ENCODE data around the gene SLC25A29. TPM values are rescaled to one million over a fixed set of nuclear protein-coding genes. Genes with fewer than 3 reads are reported as not detected.

SLC25A29 gene
- total RNA-seq, 1 donor from 2014 or later: 58.9 TPM

DNA sequence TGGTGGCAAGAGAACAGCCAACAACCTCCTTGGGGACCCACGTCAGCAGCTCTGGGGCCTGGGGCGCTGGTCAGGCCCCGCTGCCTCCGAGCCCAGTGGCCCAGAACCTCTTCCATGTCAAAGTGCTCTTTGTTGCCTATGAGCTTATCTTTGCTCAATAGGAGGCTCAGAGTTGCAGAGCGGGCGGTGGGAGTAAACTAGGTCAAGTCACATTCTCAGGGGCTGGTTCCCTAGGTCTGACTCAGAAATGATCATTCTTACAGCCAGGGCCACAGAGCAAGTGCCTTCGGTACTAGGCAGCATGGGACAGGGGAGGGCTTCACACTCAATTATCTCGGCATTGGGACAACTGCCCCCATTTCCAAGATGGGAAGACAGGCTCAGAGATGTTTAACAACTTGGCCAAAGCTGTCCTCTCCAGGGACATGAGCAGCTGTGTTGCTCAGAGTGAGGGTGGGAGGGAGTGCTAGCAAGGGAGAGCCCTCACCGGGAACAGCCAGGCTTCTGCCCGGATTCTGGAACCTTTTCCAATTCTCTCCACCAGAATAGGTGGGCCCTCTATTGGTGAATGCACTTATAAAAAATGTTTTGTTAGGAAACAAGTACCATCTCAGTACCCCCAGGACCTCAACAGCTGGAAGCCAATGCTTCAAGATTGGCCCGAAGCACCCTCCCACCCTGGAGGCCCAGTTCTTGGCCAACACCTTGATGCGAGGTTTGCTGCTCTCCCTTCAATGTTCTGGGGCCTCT lies 11.9 kb downstream of the SLC25A29 start:
- Histone ChIP-seq H3K27me3 (no peaks in the 10 kb centered on the region), H3K9me3 (no peaks in the 10 kb centered on the region), H3K36me3 (peaks cover 0 to 8% of the 10 kb centered on the region in 2 donors), H3K4me1 (peaks cover 26% of the 10 kb centered on the region), H3K27ac (no peak overlapping the region), H3K4me3 (no peak overlapping the region)
- no peak for DNase-seq (ENCODE audit: extremely low spot score in 2 of 2)
- TF ChIP-seq POLR2A (IDR thresholded peaks at IDR 0.05) (no peak), POLR2AphosphoS5 (IDR thresholded peaks at IDR 0.05; ENCODE audit: insufficient read depth in 1 of 2, low read depth in 1 of 2) (no peak)
- TF ChIP-seq, protein P1, sequence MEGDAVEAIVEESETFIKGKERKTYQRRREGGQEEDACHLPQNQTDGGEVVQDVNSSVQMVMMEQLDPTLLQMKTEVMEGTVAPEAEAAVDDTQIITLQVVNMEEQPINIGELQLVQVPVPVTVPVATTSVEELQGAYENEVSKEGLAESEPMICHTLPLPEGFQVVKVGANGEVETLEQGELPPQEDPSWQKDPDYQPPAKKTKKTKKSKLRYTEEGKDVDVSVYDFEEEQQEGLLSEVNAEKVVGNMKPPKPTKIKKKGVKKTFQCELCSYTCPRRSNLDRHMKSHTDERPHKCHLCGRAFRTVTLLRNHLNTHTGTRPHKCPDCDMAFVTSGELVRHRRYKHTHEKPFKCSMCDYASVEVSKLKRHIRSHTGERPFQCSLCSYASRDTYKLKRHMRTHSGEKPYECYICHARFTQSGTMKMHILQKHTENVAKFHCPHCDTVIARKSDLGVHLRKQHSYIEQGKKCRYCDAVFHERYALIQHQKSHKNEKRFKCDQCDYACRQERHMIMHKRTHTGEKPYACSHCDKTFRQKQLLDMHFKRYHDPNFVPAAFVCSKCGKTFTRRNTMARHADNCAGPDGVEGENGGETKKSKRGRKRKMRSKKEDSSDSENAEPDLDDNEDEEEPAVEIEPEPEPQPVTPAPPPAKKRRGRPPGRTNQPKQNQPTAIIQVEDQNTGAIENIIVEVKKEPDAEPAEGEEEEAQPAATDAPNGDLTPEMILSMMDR (IDR thresholded peaks at IDR 0.05): no peak
- intact Hi-C loops (cut with DNase I): no loop called here

- TF ChIP-seq POLR2A (IDR thresholded peaks at IDR 0.05) (no peak), POLR2AphosphoS5 (IDR thresholded peaks at IDR 0.05; ENCODE audit: insufficient read depth in 1 of 2, low read depth in 1 of 2) (no peak)
- TF ChIP-seq, protein P1 (IDR thresholded peaks at IDR 0.05): no peak
- no peak overlapping the region for H3K27ac ChIP-seq
- no peaks in the 10 kb centered on the region for H3K27me3 ChIP-seq
- intact Hi-C loops (cut with DNase I): no loop called here
- H3K4me3 ChIP-seq: no peak overlapping the region
- no peak for DNase-seq (ENCODE audit: extremely low spot score in 2 of 2)
- H3K9me3 ChIP-seq: no peaks in the 10 kb centered on the region
- H3K4me1 ChIP-seq: peaks cover 25% of the 10 kb centered on the region
- H3K36me3 ChIP-seq: peaks cover 0 to 8% of the 10 kb centered on the region in 2 donors
These were observed 12.6 kb downstream of the SLC25A29 start for GRCh38 chr14:100293497-100294212.

- no peaks in the 10 kb centered on the region for H3K27me3 ChIP-seq
- intact Hi-C loops (cut with DNase I): no loop called here
- TF ChIP-seq, protein P1 (IDR thresholded peaks at IDR 0.05): no peak
- TF ChIP-seq POLR2AphosphoS5 (IDR thresholded peaks at IDR 0.05; ENCODE audit: insufficient read depth in 1 of 2, low read depth in 1 of 2) (no peak), POLR2A (IDR thresholded peaks at IDR 0.05) (no peak)
- H3K27ac ChIP-seq: no peak overlapping the region
- H3K4me1 ChIP-seq: peaks cover 18% of the 10 kb centered on the region
- H3K4me3 ChIP-seq: no peak overlapping the region
- peaks cover 0 to 8% of the 10 kb centered on the region in 2 donors for H3K36me3 ChIP-seq
- DNase-seq (ENCODE audit: extremely low spot score in 2 of 2): no peak
- H3K9me3 ChIP-seq: no peaks in the 10 kb centered on the region
These were observed 13.3 kb downstream of the SLC25A29 start for GRCh38 chr14:100292776-100293461.

DNA sequence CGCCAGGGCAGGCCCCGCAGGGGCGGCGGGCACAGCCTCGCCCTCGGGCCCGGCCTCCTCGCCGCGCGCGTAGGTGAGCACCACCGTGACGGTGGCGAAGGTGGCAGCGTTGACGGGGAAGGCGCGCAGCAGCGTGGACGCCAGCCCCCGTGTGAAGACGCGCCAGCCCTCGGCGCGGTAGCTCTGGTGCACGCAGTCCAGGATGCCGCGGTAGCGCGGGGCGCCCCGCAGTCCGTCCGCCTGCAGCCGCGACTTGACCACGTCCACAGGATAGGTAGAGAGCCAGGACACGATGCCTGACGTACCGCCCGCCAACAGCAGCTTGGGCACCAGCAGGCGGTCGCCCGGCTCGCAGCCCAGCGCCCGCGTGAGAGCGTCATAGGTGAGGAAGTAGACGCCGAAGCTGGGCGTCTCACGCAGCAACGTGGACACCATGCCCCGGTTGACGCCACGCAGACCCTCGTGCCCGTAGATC lies 13.9 kb downstream of the SLC25A29 start:
- intact Hi-C loops (cut with DNase I): no loop called here
- Histone ChIP-seq H3K4me1 (peaks cover 12% of the 10 kb centered on the region), H3K27me3 (no peaks in the 10 kb centered on the region), H3K4me3 (no peak overlapping the region), H3K9me3 (no peaks in the 10 kb centered on the region), H3K36me3 (peaks cover 0 to 8% of the 10 kb centered on the region in 2 donors), H3K27ac (no peak overlapping the region)
- DNase-seq (ENCODE audit: extremely low spot score in 2 of 2): no peak
- TF ChIP-seq POLR2A (IDR thresholded peaks at IDR 0.05): no peak
- TF ChIP-seq POLR2AphosphoS5 (IDR thresholded peaks at IDR 0.05; ENCODE audit: insufficient read depth in 1 of 2, low read depth in 1 of 2): no peak
- TF ChIP-seq, protein P1 (IDR thresholded peaks at IDR 0.05): no peak
